ENCODE measurements around the gene NAA80. TPM values are rescaled to one million over a fixed set of nuclear protein-coding genes. Genes with fewer than 3 reads are reported as not detected.
"Not testable (repeated sequence)": the region's sequence is repeated elsewhere in the genome, so short reads cannot be mapped to it uniquely, and the experiment has no call there.

NAA80 gene
- total RNA-seq, 1 donor: 11.2 TPM

DNA sequence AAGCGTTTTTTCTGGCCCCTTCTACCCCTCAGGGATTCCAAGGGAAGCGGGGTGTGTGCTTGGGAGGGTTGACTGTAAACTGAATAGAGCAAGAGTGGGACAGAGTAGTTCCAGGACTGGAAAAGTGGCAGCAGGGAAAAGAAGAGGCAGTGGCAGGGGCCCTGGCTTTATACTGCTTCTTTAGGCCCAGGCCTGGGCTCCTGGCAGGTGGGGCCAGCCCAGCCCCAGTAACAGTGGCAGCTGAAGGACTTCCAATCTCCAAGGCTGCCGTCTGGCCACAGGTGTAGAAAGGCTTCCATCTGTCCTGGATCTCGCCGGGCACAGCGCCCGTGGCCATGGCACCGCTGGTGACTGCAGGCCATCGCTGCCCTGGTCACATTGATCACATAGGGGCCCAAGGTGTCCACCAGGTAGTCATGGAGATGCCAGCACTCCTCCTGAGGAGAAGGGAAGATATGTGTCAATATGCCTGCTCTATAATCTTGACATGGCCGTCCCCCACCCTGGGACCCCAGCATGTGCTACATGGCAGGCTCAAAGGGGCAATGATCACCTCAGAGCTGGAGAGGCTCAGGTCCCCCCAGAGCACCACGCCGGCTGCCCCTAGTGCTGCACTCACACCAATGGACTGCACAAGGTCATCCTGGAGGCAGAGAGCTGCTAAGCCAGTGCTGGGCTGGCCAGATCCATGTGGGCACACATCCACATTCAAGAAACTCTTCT, 6.0 kb downstream of the NAA80 start:
- Histone ChIP-seq H3K27me3 (ENCODE audit: insufficient read depth, low read length) (no peaks in the 10 kb centered on the region), H3K4me3 (ENCODE audit: low read length) (no peak overlapping the region), H3K4me1 (ENCODE audit: insufficient read depth, low read length) (peaks cover 28% of the 10 kb centered on the region), H3K9me3 (ENCODE audit: low read depth, low read length) (no peaks in the 10 kb centered on the region)

DNA sequence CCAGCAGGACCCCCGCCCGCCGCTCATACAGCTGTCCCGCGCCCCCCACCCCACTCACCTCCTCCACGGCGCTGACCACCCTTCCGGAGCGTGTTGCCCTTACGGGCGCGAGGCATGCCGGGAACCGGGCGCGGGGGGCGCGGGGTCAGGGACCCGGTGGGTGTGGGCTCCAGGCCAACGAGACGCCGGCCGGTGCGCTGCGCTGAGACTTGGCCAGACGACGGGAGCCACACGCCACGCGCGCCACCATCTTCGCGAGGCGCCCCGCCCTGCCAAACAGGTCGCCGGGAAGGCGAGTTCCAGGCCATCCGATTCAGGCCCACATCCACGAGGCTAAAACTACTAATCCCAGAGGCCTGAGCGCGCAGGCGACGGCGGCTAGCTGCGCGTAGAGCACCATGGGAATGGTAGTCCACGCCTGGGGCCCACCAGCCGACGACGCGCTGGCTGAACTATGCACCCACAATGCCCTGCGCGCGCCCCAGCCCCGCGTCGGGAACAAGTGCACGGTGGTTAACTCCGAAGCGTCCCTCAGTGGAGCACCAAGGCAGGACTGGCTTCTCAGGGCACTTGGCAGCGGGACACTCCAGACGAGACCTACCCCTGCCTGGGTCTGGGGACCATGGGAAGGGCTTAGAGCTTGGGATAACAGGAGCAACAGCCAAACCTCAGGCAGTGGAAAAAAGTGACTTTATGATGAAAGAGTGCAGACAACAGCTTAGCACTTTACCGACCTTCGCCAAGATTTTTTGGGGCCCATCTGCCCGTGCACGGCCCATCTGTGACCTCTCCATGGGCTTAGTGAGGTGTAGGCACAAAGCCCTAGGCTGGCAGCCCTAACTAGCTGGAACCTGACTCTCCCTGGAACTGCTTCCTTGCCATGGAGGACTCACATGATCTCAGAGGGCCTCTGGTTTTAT, 6.8 kb downstream of the NAA80 start, which contains the start of gene IFRD2:
Gene IFRD2 (minus strand): TSS at position 271 of the 920 bp plus-strand sequence. CDS start 155 bp downstream, at position 116.
- Histone ChIP-seq H3K27me3 (ENCODE audit: insufficient read depth, low read length) (no peaks in the 10 kb centered on the region), H3K4me3 (ENCODE audit: low read length) (peak within 1 kb of the TSS; percentile 51)

DNA sequence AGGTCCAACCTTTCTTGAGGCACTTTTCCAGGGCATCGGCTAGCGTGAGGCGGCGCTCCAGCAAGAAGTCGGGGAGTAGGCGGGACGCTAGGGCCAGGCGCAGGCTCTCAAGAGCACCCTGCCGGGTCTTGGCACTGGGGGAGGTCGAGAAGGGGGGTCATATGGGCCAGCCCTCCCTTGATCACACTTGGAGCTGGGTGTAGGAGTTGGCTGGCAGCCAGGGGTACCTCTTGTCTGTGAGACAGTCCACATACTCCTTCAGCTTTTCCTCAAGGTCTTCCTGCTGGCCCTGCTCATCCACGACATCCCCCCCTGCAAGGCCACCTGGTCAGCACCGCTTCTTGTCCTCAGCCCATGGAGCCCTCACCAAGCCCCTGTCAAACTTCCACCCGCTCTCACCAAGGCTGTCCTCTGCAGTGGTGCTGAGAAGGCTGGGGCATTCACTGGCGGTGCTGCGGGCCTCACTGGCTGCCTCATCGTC, 9.0 kb downstream of the NAA80 start:
- Histone ChIP-seq H3K9me3 (ENCODE audit: low read depth, low read length) (no peaks in the 10 kb centered on the region), H3K27me3 (ENCODE audit: insufficient read depth, low read length) (no peaks in the 10 kb centered on the region), H3K4me3 (ENCODE audit: low read length) (no peak overlapping the region), H3K4me1 (ENCODE audit: insufficient read depth, low read length) (peaks cover 19% of the 10 kb centered on the region)

More for the DNA sequence above, 6.8 kb downstream of the NAA80 start, which contains the start of gene IFRD2:
- peaks cover 20% of the 10 kb centered on the region for H3K4me1 ChIP-seq (ENCODE audit: insufficient read depth, low read length)
- H3K9me3 ChIP-seq (ENCODE audit: low read depth, low read length): no peaks in the 10 kb centered on the region

DNA sequence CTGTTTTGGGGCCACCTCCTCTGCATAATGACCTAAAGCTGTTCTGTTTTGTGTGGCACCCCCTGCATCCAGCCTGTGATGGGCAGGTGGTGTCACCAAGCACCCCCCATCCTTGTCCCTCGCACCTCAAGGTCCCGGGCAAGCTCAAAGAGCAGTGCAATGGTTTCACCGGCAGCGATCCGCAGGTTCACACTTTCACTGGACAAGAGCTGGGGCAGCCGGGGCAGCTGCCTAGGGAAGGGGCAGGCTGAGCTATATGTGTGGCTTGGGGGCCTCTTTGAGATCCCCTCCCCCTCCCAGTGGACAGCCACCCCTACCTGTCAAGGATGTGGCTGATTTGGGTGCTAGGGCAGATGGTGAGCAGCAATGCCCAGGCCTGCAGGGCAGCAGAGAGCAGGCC, 10.1 kb downstream of the NAA80 start:
- no peaks in the 10 kb centered on the region for H3K9me3 ChIP-seq (ENCODE audit: low read depth, low read length)
- H3K4me3 ChIP-seq (ENCODE audit: low read length): no peak overlapping the region
- H3K27me3 ChIP-seq (ENCODE audit: insufficient read depth, low read length): no peaks in the 10 kb centered on the region
- peaks cover 19% of the 10 kb centered on the region for H3K4me1 ChIP-seq (ENCODE audit: insufficient read depth, low read length)

DNA sequence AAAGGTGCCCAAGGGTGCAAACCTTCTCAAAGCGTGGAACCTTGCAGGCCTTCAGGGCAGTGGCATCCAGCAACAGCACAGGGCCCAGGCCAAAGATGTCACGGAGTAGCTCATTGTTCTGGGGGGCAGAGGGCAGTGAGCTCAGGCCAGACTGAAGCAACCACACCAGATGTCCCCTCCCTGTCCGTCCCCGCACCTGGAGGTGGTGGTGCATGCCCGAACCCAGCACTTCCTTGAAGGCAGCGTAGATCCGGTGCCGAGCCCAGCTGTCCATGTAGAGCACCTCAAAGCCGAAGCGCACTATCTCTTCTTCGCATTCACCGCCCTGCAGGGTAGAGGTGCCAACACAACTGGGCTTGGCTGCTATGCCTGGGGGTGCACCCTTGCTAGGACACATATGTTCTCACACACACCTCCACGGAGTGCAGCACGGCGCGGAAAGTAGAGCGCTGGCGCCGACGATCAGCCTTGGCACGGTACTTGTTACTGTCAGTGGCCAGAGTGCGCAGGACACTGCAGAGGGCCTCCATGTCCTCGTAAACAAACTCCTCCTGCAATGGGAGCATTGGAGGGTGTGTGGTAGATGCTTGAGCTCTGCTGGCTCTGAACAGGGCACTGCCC, 10.7 kb downstream of the NAA80 start:
- Histone ChIP-seq H3K4me1 (ENCODE audit: insufficient read depth, low read length) (peaks cover 19% of the 10 kb centered on the region), H3K27me3 (ENCODE audit: insufficient read depth, low read length) (no peaks in the 10 kb centered on the region), H3K9me3 (ENCODE audit: low read depth, low read length) (no peaks in the 10 kb centered on the region), H3K4me3 (ENCODE audit: low read length) (no peak overlapping the region)

DNA sequence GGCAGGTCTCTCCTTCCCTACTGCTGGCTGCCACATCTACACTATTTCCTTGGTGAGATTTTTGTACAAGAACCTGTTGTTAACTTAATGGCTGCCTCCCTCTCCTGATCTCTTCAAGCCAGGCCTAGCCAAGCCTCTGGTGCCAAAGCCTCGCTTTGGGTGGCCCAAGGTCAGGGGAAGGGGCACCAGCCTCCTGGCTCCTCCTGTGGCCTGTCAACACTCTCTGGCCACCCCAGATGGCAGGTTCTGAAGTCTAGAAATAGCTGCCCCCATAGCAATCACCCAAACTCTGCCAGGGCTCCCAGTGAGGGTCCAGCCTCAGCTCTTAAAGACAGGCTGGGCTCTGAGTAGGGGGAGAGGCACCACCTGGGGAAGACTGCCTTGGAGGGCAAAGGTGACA, 11.9 kb downstream of the NAA80 start:
- peaks cover 12% of the 10 kb centered on the region for H3K4me1 ChIP-seq (ENCODE audit: insufficient read depth, low read length)

DNA sequence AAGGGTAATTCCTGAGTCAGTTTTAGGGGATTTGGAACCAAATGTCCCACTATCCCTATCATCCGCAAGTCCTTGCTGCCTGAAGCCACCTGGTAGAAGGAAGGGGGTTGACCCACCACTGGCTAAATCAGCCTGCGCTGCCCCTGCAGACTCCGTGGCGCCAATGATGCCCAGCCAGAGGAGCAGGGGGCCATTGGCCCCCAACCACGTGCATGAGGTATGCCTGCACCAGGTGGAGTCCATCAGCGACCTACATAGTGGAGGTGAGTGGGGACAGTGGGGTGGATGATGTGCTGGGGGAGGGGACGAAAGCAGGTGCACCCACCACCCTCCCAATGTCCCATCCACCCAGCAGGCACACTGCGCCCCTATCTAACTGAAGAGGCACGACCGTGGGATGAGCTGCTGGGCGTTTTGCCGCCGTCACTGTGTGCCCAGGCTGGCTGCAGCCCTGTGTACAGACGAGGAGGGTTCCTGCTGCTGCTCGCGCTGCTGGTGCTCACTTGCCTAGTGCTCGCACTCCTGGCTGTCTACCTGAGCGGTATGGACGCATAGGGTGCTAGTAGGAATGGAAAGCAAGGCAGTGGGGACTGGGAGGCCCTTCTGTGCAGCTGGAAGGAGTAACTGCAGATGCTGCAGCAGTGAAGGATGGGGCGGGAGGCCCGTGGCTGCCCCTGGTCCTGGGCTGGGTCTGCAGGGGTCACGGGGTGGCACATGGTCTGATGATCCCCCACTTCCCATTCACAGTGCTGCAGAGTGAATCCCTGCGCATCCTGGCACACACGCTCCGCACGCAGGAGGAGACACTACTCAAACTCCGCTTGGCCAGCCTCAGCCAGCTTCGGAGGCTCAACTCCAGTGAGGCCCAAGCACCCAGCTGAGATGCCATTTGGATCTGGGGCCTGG, 12.6 kb downstream of the NAA80 start:
- H3K4me1 ChIP-seq (ENCODE audit: insufficient read depth, low read length): peaks cover 9% of the 10 kb centered on the region

More for the DNA sequence above, 11.9 kb downstream of the NAA80 start:
- Histone ChIP-seq H3K4me3 (ENCODE audit: low read length) (no peak overlapping the region), H3K9me3 (ENCODE audit: low read depth, low read length) (no peaks in the 10 kb centered on the region), H3K27me3 (ENCODE audit: insufficient read depth, low read length) (no peaks in the 10 kb centered on the region)

DNA sequence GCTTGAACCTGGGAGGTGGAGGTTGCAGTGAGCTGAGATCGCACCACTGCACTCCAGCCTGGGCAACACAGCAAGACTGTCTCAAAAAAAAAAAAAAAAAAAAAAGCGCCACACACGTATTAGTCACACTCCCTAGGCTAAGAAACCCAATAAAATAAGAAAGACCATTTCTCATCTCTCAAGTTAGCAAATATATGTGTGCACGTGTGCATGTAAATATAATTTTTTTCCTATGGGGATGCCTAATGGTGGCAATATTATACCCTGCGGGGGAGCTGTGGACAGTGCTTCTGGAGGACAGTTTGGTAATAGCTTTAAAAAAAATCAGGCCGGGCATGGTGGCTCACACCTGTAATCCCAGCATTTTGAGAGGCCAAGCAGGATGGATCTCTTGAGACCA, 15.1 kb downstream of the NAA80 start:
- H3K9me3 ChIP-seq (ENCODE audit: low read depth, low read length); H3K4me1 ChIP-seq (ENCODE audit: insufficient read depth, low read length); H3K27me3 ChIP-seq (ENCODE audit: insufficient read depth, low read length); H3K4me3 ChIP-seq (ENCODE audit: low read length): not testable (repeated sequence)

More for the DNA sequence above, 12.6 kb downstream of the NAA80 start:
- no peak overlapping the region for H3K4me3 ChIP-seq (ENCODE audit: low read length)
- H3K27me3 ChIP-seq (ENCODE audit: insufficient read depth, low read length): no peaks in the 10 kb centered on the region
- no peaks in the 10 kb centered on the region for H3K9me3 ChIP-seq (ENCODE audit: low read depth, low read length)

DNA sequence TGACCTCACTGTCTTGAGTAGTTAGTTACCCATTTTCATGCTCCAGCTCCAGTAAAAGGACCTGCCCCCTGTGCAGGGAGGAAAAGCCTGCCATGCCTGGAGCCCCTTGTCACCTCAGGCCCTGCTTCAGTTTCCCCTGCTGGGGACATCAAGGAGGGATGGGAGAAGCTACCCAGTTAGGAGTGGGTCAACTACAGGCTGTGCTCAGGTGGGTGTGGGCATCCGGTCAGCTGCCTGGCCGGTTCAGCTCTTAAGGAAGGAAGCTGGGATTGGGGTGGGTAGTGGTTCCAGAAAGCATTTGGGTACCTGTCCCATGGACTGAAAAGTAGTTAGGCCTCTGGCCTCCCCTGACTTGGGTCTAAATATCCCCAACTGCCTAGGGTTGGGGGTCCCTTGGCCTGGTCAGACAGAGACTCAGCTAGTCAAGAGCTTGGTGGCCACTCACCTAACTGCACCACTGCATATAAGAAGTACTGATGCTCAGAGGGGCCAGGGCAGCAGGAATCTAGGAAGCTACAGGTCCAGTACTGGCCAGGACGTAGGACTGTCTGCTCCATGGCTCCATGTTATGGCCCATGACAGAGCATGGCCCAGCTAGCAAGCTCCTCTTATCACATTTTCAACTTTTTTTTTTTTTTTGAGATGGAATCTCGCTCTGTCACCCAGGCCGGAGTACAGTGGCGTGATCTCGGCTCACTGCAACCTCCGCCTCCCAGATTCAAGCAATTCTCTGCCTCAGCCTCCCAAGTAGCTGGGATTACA, 19.8 kb downstream of the NAA80 start:
- H3K4me3 ChIP-seq (ENCODE audit: low read length): no peak overlapping the region
- H3K4me1 ChIP-seq (ENCODE audit: insufficient read depth, low read length): peaks cover 18% of the 10 kb centered on the region
- peaks cover 27% of the 10 kb centered on the region for H3K27me3 ChIP-seq (ENCODE audit: insufficient read depth, low read length)

DNA sequence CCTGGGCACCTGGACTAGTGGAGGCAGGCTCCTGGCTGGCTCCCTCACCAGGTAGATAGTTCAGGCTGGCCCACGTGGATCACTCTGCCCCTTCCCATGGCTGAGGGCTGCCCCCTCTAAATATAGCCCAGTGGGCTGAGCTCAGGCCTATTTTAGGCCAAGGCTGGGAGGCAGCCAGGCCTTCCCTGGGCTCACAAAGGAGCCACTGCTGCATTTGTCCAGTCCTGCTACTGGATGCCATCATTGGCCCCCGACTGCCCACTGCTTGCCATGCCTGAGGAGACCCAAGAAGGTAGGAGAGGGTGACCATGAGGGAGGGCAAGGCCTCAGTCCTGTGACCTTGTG, 20.4 kb downstream of the NAA80 start, which contains the start of gene LSMEM2:
Gene LSMEM2 (plus strand): TSS at position 208 of the 345 bp plus-strand sequence. CDS start 27 bp downstream, at position 235.
- Histone ChIP-seq H3K27me3 (ENCODE audit: insufficient read depth, low read length) (peaks cover 33% of the 10 kb centered on the region), H3K4me3 (ENCODE audit: low read length) (no peak within 1 kb of the TSS), H3K4me1 (ENCODE audit: insufficient read depth, low read length) (peaks cover 23% of the 10 kb centered on the region), H3K9me3 (ENCODE audit: low read depth, low read length) (no peaks in the 10 kb centered on the region)

More for the DNA sequence above, 19.8 kb downstream of the NAA80 start:
- no peaks in the 10 kb centered on the region for H3K9me3 ChIP-seq (ENCODE audit: low read depth, low read length)

DNA sequence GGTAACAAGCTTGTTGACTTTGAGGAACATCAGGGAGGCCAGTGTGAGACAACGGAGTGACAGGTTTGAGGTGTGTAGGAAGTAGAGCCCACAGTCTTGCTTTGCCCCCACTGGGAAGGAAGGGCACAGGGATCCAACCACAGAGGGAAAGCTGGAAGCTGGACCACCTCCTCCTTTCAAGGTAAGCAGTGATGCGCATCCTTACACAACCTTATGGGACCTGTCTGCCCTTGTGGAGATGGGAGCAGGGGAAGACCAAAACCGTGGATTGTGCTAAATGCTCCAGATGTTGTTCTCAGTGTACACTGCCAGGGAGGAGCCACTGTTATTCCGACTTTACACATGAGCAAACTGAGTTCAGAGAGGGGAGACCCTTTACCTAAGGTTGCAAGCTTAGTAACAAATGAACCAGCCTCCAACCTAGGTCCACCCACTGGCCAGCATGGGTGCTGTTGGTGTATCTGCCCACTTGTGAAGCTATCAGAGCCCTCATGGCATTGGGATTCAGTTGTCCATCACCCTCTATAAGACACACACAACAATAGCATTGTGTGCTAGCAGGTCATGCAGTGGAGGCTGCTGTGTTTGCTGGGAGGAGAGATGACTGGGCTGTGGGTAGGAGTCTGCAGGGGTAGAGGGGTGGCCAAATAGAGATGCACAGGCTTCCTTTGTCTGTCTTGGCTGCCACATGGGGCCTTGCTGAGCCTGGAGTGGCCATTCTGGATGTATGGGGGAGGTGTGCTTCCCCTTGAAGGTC, 20.9 kb downstream of the NAA80 start:
- Histone ChIP-seq H3K9me3 (ENCODE audit: low read depth, low read length) (no peaks in the 10 kb centered on the region), H3K4me3 (ENCODE audit: low read length) (no peak overlapping the region), H3K27me3 (ENCODE audit: insufficient read depth, low read length) (peaks cover 35% of the 10 kb centered on the region), H3K4me1 (ENCODE audit: insufficient read depth, low read length) (peaks cover 29% of the 10 kb centered on the region)

DNA sequence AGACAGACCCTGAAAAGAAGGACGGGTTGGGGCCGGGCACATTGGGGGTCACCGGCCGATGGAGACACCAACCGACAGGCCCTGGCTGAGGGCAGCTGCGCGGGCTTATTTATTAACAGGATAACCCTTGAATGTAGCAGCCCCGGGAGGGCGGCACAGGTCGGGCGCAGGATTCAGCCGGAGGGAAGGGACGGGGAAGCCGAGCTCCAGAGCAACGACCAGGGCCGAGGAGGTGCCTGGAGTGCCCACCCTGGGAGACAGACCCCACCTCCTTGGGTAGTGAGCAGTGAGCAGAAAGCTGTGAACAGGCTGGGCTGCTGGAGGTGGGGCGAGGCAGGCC, 22.5 kb downstream of the NAA80 start:
- Histone ChIP-seq H3K9me3 (ENCODE audit: low read depth, low read length) (no peaks in the 10 kb centered on the region), H3K27me3 (ENCODE audit: insufficient read depth, low read length) (peaks cover 37% of the 10 kb centered on the region), H3K4me1 (ENCODE audit: insufficient read depth, low read length) (peaks cover 36% of the 10 kb centered on the region), H3K4me3 (ENCODE audit: low read length) (no peak overlapping the region)

All from mononuclear cell (primary cell).